SJSA1 (cell line): ENCODE results near the gene LMLN. TPM values are rescaled to one million over a fixed set of nuclear protein-coding genes. Genes with fewer than 3 reads are reported as not detected.
"Not testable (repeated sequence)": the region's sequence is repeated elsewhere in the genome, so short reads cannot be mapped to it uniquely, and the experiment has no call there.

Experiments used
- DNase-seq, 2 experiments: peaks; one replicate each; pipeline ENCODE4 v3.0.0-alpha.2; 2015 to 2020; ENCODE audit warnings: low spot score in 2 of 2, low read depth in 1 of 2
- H3K27ac ChIP-seq: fragments of 250-450 bp; sonication (Bioruptor Pico); 2 replicates; pipeline ENCODE4 v1.5.1; 2020; ENCODE audit warnings: mild to moderate bottlenecking, moderate library complexity
- H3K27me3 ChIP-seq: fragments of 250-450 bp; sonication (Bioruptor Pico); replicated peaks from 2 replicates; pipeline ENCODE4 v1.5.1; 2020; ENCODE audit warnings: mild to moderate bottlenecking, moderate library complexity
- H3K36me3 ChIP-seq: fragments of 250-450 bp; sonication (Bioruptor Pico); 2 replicates; pipeline ENCODE4 v1.5.1; 2020; ENCODE audit warnings: mild to moderate bottlenecking
- H3K4me1 ChIP-seq: fragments of 250-450 bp; sonication (Bioruptor Pico); replicated peaks from 2 replicates; pipeline ENCODE4 v1.6.1; 2021; ENCODE audit warnings: mild to moderate bottlenecking
- H3K4me3 ChIP-seq: fragments of 250-450 bp; sonication (Bioruptor Pico); 2 replicates; pipeline ENCODE4 v1.5.1; 2020; ENCODE audit warnings: mild to moderate bottlenecking
- H3K9me3 ChIP-seq: fragments of 250-450 bp; sonication (Bioruptor Pico); replicated peaks from 2 replicates; pipeline ENCODE4 v1.5.1; 2020; ENCODE audit warnings: mild to moderate bottlenecking
- total RNA-seq: library from RNA; depleted of rRNA; stranded (reverse); fragments of >200 nt; shearing (Covaris generic); gene quantifications from 2 replicates; pipeline ENCODE4 v1.2.3, GENCODE V29; 2014

The LMLN gene
- total RNA-seq, 1 experiment from 2014 or later: 1.3 TPM

DNA sequence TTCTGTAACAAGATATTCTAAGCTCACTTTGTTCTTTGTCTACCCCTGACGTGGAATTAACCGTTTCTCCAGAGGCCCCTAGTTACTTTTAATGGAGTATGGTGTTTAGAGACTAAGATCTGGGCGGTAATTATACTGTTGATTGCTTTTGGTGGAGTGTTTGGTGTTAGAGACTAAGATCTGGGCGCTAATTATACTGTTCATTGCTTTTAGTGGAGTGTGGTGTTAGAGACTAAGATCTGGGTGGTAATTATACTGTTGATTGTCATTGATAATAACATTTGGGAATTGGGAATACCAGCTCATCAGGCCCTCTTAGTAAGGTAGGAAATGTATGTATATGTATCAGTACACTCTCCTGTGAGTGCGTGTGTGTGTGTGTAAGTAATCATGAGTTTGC lies 66.6 kb downstream of the LMLN start:
- no peak overlapping the region for H3K27ac ChIP-seq
- no peaks in the 10 kb centered on the region for H3K27me3 ChIP-seq
- no peak overlapping the region for H3K4me3 ChIP-seq
- H3K36me3 ChIP-seq: no peaks in the 10 kb centered on the region
- no peaks in the 10 kb centered on the region for H3K4me1 ChIP-seq
- no peak for DNase-seq
- H3K9me3 ChIP-seq: no peaks in the 10 kb centered on the region

DNA sequence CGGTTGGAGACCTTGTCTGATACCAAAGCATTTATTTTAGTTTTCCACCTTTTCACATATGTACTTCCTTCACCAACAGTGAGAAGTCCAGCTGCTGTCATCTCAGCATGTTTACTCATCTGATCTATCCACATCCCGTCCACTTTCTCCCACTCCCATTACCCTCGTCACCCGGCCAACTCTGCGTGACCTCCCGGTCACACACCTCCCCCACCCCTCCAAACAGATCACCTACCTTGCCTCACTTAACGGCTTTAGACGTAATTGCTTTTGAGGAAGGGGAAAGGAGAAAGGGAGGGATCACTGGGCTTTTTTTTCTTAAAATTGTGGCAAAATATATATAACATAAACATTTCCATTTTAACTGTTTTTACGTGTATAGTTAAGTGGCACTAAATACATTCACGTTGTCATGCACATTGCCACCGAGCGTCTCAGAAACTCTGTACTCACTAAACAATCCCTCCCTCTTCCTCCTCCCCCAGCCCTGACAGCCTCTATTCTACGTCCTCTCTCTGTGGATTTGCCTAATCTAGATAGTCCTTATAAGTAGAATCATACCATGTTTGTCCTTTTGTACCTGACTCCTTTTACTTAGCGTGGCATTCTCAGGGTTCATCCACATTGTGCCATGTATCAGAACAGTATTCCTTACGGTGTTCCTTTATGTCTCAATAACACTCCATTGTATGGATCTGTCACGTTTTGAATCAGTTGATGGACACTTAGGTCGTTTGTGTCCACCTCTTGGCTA lies 67.2 kb downstream of the LMLN start:
- no peak for DNase-seq
- no peaks in the 10 kb centered on the region for H3K27me3 ChIP-seq
- H3K4me1 ChIP-seq: no peaks in the 10 kb centered on the region
- no peaks in the 10 kb centered on the region for H3K36me3 ChIP-seq
- H3K4me3 ChIP-seq: no peak overlapping the region
- no peaks in the 10 kb centered on the region for H3K9me3 ChIP-seq
- no peak overlapping the region for H3K27ac ChIP-seq

DNA sequence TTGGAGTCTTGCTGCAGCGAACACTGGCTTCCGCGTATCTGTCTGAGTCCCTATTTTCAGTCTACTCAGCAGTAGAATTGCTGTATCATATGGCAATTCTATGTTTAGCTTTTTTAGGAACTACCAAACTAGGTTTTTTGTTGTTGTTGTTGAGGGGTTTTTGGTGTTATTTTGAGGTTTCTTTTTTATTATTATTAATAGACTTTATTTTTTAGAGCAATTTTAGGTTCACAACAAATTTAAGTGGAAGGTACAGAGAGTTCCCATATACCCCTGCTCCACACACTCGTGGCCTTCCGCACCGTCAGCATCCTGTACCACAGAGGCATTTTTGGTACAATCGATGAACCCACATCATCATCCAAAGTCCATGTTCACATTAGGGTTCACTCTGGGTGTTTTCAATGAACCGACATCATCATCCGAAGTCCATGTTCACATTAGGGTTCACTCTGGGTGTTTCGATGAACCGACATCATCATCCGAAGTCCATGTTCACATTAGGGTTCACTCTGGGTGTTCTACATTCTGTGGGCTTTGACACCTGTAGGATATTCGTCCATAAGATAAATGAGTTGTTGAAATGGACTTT lies 67.9 kb downstream of the LMLN start:
- H3K36me3 ChIP-seq: no peaks in the 10 kb centered on the region
- no peak overlapping the region for H3K4me3 ChIP-seq
- H3K9me3 ChIP-seq: no peaks in the 10 kb centered on the region
- H3K4me1 ChIP-seq: no peaks in the 10 kb centered on the region
- DNase-seq: no peak
- no peaks in the 10 kb centered on the region for H3K27me3 ChIP-seq
- no peak overlapping the region for H3K27ac ChIP-seq

DNA sequence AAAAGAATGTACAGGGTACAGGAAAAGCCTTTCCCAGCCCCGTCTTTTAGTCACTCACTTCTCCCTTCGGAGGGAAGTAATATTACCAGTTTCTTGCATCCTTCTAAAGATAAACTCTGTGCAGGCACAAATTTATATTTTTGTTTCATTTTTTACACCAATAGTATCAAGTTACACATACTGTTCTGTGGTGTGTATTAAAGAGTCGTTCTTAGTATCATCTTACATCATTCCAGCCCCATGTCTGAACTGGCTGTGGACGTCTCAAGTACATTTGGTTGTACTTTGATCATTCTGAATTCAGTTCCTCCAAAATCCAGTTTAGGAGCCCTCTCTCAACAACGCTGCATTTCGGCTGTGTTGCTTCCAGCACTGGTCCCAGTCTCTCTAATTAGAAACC lies 68.7 kb downstream of the LMLN start:
- no peaks in the 10 kb centered on the region for H3K4me1 ChIP-seq
- no peak for DNase-seq
- H3K9me3 ChIP-seq: no peaks in the 10 kb centered on the region
- no peaks in the 10 kb centered on the region for H3K27me3 ChIP-seq
- no peaks in the 10 kb centered on the region for H3K36me3 ChIP-seq
- H3K27ac ChIP-seq: no peak overlapping the region
- H3K4me3 ChIP-seq: no peak overlapping the region

DNA sequence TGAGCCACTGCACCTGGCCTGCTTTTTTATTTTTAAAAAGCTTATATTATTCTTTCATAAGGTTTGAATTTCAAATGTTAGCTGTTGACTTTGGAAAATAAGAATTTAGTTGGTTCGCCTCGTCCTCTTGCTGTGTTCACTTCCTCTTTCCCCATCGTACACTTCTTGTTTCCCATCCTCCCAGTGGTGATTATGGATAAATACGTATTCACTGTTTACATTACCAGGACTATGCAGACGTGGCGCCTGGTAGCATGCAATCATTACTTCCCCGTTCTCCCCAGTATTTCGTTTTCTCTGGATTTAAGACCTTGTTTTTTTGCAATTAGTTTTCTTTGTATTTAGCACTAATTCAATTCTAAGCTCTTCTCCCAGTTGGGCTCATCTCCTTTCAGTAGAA lies 70.1 kb downstream of the LMLN start:
- Histone ChIP-seq H3K27ac (no peak overlapping the region), H3K27me3 (no peaks in the 10 kb centered on the region), H3K4me3 (no peak overlapping the region), H3K36me3 (no peaks in the 10 kb centered on the region), H3K9me3 (no peaks in the 10 kb centered on the region), H3K4me1 (no peaks in the 10 kb centered on the region)
- no peak for DNase-seq

DNA sequence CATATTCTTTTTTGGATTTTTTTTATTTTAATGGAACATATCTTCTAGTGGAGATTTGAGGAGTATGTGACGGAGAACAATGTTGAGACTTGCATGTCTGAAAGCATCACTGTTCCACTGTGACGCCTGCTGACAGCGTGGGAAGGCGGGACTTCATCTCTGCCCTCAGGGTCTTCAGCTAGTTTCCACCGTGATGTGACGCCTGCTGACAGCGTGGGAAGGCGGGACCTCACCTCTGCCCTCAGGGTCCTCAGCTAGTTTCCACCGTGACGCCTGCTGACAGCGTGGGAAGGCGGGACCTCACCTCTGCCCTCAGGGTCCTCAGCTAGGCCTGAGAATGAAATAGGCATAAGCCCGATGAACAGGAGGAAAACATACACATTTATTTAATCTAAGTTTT lies 70.7 kb downstream of the LMLN start:
- H3K4me1 ChIP-seq: no peaks in the 10 kb centered on the region
- no peaks in the 10 kb centered on the region for H3K27me3 ChIP-seq
- H3K27ac ChIP-seq: no peak overlapping the region
- no peak overlapping the region for H3K4me3 ChIP-seq
- DNase-seq: no peak
- H3K9me3 ChIP-seq: no peaks in the 10 kb centered on the region
- H3K36me3 ChIP-seq: no peaks in the 10 kb centered on the region

DNA sequence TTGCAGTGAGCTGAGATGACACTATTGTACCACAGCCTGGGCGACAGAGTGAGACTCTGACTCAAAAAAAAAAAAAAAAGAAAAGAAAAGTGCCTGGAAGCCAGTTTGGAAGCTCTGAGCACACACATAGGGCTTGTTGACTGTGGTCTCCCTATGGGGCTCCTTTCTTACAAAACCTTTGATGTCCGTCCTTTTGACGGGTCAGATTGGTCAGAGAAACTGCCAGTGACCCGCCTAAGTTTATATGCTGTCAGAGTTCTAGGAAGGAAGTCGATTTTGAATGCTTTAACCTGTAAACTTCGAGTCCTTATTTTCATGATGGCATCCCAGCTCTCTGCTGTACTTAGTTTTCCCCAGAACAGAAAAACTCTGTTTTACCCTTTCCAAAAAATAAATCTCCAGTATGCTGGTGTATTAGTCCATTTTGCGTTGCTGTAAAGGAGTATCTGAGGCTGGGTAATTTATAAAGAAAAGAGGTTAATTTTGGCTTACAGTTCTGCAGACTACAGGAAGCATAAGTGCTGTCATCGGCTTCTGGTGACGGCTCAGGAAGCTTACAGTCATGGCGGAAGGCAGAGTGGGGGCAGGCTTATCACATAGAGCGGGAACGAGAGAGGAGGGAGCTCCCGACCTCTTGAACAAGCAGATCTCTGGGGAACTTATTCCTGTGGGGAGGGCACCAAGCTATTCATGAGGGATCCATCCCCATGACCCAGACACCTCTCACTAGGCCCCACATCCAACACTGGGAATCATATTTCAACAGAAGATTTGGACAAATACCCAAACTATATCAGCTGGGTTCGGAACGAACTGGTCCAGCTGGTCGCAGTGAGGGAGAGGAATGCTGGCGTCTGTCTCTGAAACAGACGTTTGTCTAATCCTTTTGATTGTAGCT lies 72.3 kb downstream of the LMLN start:
- Histone ChIP-seq H3K4me3 (no peak overlapping the region), H3K27ac (no peak overlapping the region), H3K27me3 (no peaks in the 10 kb centered on the region), H3K9me3 (no peaks in the 10 kb centered on the region), H3K36me3 (no peaks in the 10 kb centered on the region), H3K4me1 (no peaks in the 10 kb centered on the region)
- no peak for DNase-seq

DNA sequence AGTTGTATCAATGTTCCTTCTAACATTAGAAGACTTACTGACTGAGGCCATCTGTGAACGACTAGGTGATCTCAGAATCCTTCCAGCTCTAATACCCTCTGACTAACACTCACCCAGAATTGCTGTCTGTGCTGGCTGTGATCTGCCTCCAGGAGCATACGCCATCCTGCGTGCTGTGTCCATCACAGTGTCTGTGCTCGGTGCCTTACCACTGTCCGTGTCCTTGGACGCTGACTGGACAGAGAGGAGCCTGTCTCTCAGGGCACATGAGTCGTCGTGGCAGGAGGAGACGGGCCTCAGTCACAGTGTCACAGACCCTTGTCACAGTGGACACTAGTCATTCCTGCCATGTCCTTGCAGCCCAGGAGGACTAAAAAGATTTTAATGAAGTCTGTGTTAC lies 83.1 kb downstream of the LMLN start:
- Histone ChIP-seq H3K36me3 (no peaks in the 10 kb centered on the region), H3K4me1 (no peaks in the 10 kb centered on the region), H3K27me3 (no peaks in the 10 kb centered on the region), H3K4me3 (no peak overlapping the region), H3K9me3 (no peaks in the 10 kb centered on the region), H3K27ac (no peak overlapping the region)
- DNase-seq: no peak

DNA sequence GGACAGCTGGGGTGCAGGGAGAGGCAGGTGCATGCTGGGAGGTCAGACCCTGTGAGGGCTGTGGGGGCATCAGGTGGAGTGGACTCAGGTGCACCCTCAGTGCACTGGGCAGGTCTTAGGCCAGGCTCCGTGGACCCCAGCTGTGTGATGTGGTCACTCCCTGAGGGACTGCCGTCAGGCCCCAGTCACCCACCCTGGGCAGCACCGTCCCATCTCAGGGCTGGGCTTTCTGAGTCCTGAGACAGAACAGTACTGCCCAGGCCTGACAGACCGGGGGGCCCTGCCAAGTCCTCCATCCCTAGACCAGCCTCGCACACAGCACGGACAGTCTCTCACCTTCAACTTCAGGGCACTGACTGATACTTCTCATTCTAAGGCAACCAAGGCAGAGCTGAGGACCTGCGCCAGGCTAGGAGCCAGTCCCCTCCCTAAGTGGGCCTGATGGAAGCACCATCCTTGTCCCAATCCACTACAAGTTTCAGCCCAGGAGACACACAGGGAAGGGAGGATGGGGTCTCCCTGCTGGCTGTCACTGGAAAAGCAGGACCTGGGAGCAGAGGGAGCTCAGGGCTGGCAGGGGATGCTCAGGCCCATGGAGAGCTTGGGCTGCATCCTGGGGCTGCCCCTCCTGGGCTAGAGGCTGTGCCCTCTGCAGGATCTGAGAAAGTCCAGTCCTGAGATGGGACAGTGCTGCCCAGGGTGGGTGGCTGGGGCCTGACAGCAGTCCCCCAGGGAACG lies 86.3 kb downstream of the LMLN start:
- Histone ChIP-seq H3K4me1 (no peaks in the 10 kb centered on the region), H3K9me3 (no peaks in the 10 kb centered on the region), H3K4me3 (no peak overlapping the region), H3K36me3 (no peaks in the 10 kb centered on the region), H3K27ac (no peak overlapping the region), H3K27me3 (no peaks in the 10 kb centered on the region)
- no peak for DNase-seq

DNA sequence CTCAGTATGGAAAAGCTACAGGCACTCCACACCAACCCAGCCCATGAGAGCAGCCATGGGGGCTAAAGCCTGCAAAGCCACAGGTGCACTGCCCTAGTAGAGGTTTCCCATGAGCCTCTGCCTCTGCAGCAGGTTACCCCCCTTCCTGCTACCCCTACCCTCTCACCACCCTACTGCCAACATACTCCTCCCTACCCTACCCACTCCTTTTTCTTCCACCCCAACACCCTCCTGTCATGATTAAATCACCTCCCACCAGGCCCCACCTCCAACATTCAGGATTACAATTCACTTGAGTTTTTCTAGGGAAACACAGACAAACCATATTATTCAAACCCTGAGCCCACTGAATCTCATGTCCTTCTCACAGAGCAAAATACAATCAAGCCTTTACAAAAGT lies 88.4 kb downstream of the LMLN start:
- DNase-seq: no peak
- H3K27me3 ChIP-seq: no peaks in the 10 kb centered on the region
- H3K4me1 ChIP-seq: no peaks in the 10 kb centered on the region
- no peaks in the 10 kb centered on the region for H3K36me3 ChIP-seq
- H3K9me3 ChIP-seq: no peaks in the 10 kb centered on the region
- H3K4me3 ChIP-seq: no peak overlapping the region
- H3K27ac ChIP-seq: no peak overlapping the region

DNA sequence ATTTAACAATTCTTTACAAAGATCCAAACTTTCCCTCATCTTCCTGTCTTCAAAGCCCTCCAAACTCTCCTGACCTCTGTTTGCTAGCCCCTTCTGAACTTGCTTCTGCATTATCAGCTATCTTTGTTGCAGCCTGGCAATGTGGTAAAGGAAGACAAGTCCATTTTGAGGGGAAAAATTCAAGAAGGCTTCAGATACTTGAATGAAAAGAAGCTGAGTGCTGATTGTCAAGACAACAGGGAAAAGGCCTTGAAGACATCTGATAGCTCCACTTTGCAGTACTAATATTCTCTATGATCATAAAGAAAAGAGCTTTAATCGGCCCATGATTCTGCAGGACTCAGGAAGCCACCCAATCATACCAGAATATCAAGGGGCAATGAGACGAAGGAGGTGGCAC lies 91.8 kb downstream of the LMLN start:
- no peak overlapping the region for H3K4me3 ChIP-seq
- no peaks in the 10 kb centered on the region for H3K27me3 ChIP-seq
- H3K9me3 ChIP-seq: no peaks in the 10 kb centered on the region
- no peak overlapping the region for H3K27ac ChIP-seq
- H3K36me3 ChIP-seq: no peaks in the 10 kb centered on the region
- H3K4me1 ChIP-seq: no peaks in the 10 kb centered on the region
- no peak for DNase-seq

DNA sequence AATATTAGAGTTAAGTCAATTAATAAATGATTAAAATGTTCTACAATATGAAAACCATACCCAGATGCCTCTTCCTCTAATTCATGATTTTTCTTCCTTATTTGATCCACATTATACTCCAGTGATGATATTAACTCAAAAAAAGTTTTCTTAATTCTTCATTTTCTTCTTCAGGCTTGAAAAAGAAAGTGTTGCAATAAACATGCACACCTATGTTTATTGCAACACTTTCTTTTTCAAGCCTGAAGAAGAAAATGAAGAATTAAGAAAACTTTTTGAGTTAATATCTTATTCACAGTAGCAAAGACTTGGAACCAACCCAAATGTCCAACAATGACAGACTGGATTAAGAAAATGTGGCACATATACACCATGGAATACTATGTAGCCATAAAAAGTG lies 93.4 kb downstream of the LMLN start:
- H3K9me3 ChIP-seq, H3K27ac ChIP-seq, H3K4me1 ChIP-seq, H3K36me3 ChIP-seq, DNase-seq, H3K27me3 ChIP-seq, H3K4me3 ChIP-seq: not testable (repeated sequence)

DNA sequence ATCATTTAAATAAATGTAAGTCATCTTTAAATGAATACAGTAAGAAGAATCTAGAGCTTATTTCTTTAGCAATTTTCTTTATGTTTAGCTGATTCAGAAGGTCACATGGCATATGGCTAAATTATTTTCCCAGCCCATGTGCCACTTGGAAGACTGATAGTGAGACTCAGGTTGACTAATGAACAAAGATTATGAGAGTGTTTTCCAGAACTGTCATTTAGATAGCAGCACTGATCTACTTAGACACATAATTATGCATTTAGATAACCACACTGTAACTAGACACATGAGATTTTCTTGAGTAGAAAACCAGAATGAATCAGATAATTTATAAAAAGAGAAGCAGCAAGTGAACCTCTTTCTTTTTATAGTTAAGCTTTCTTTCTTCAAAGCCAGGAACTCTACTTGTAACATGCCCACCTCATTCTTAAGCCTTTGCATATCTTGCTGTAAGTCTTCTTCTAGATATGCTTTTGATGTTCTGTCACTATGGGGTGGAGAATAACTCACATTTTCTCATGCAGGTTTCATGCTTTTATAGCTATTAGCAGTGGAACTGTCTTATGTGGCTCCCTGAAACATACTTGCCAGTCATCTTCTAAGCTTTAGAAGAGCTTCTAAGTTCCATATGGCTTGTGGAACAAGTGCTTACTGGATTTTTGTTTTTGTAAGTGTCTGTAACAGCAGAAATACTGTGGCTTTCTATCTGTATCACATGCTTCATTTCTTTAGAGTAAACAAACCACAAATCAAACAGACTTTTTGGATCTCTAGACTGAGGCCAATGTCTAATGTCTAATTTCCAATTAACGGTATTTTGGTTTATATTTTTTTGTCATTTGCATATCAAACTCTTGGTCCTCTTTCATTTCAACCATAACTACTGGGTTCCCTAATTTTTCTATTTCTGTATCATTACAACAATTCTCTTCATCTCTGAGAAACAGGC lies 101.4 kb downstream of the LMLN start:
- H3K4me1 ChIP-seq: no peaks in the 10 kb centered on the region
- H3K27me3 ChIP-seq: peaks cover 11% of the 10 kb centered on the region
- DNase-seq: no peak
- no peaks in the 10 kb centered on the region for H3K36me3 ChIP-seq
- no peak overlapping the region for H3K27ac ChIP-seq
- H3K4me3 ChIP-seq: no peak overlapping the region
- H3K9me3 ChIP-seq: no peaks in the 10 kb centered on the region
